Esophagus (tissue), 2 donors: ENCODE measurements around the gene DNAJC12. TPM values are rescaled to one million over a fixed set of nuclear protein-coding genes. Genes with fewer than 3 reads are reported as not detected.

Experiments used
- H3K27ac ChIP-seq, 2 donors: one replicate each; pipeline ENCODE4 v1.5.1; 2013; ENCODE audit warnings: low read depth in 2 of 2, mild to moderate bottlenecking in 2 of 2, inconsistent platforms in 1 of 2, low read length in 1 of 2, moderate library complexity in 1 of 2
- H3K27me3 ChIP-seq, 2 donors: one replicate each; pipeline ENCODE4 v1.6.1; 2013; ENCODE audit warnings: low read length in 2 of 2, control low read depth in 1 of 2, mild to moderate bottlenecking in 1 of 2; ENCODE audit not compliant: insufficient read depth in 2 of 2, control insufficient read depth in 1 of 2
- H3K36me3 ChIP-seq, 2 donors: one replicate each; pipeline ENCODE4 v1.6.1; 2013; ENCODE audit warnings: low read length in 1 of 2; ENCODE audit not compliant: control insufficient read depth in 2 of 2, insufficient read depth in 2 of 2
- H3K4me1 ChIP-seq, 2 donors: one replicate each; pipeline ENCODE4 v1.6.1; 2013; ENCODE audit warnings: low read length in 1 of 2; ENCODE audit not compliant: control insufficient read depth in 2 of 2, insufficient read depth in 2 of 2
- H3K4me3 ChIP-seq, 2 donors: one replicate each; pipeline ENCODE4 v1.5.1; 2013; ENCODE audit warnings: low read length in 2 of 2, mild to moderate bottlenecking in 2 of 2, low read depth in 1 of 2, moderate library complexity in 1 of 2
- H3K9me3 ChIP-seq, 2 donors: one replicate each; pipeline ENCODE4 v1.6.1; 2013; ENCODE audit warnings: mild to moderate bottlenecking in 2 of 2, low read depth in 1 of 2, low read length in 1 of 2, moderate library complexity in 1 of 2; ENCODE audit not compliant: control insufficient read depth in 2 of 2, insufficient read depth in 1 of 2
- WGBS, 2 donors: extraction: QIAGEN DNeasy Blood & Tissue Kit; methylation state at CpG; one replicate each; pipeline ENCODE4 v1.1.7; 2013; 5-methylcytosine and 5-hydroxymethylcytosine counted together
- polyA plus RNA-seq, 2 donors: library from polyadenylated mRNA; stranded (reverse); fragments of 200-250 nt; gene quantifications; one replicate each; pipeline ENCODE4 v1.2.3, GENCODE V29; 2013
- donor health status: healthy with polysubstance abuse.
- donor health status: Bipolar disorder and iron deficiency.

Gene DNAJC12
- polyA plus RNA-seq, 2 donors, result 0.59 to 0.75 TPM

DNA sequence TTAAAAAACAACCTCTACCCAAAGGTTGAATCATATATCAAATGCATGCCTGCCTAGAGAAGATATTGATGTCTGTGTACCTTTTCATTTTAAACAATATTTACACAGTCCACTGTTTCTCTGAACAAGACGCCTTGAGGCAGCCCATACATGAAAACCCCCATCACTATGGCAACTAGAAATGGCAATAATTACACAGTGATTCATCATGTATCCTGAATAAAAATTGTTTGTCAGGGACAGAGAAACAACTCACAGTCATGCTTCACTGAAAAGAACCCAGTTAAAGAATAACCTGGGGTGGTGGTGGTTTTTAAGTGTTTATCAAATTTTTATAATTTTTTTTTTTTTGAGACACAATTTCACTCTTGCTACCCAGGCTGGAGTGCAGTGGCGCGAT lies 19.7 kb downstream of the DNAJC12 start:
- Histone ChIP-seq H3K4me1 (peaks cover 0 to 2% of the 10 kb centered on the region in 2 donors), H3K36me3 (no peaks in the 10 kb centered on the region), H3K27me3 (no peaks in the 10 kb centered on the region), H3K9me3 (no peaks in the 10 kb centered on the region), H3K4me3 (no peak overlapping the region), H3K27ac (no peak overlapping the region)
- WGBS, 2 donors, result 47 to 64% methylated on average over 3 of the region's 3 CpGs

DNA sequence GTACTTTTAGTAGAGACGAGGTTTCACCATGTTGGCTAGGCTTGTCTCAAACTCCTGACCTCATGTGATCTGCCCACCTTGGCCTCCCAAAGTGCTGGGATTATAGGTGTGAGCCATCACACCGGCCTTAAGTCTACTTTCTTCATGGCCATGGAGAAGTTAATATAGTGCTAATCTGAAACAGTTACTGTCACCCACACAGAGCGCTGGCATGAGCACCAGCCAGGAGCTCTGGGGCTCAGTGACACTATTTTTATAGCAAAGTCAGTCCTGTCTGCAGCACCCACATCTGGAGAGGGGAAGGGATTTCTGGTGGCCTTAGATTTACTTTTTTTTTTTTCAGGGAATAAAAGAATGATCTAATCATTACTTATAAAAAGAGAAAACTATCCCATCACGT lies 21.3 kb downstream of the DNAJC12 start:
- WGBS, 2 donors, result 80 to 87% methylated on average over 4 of the region's 4 CpGs
- no peak overlapping the region for H3K27ac ChIP-seq
- H3K36me3 ChIP-seq, result no peaks in the 10 kb centered on the region
- peaks cover 0 to 2% of the 10 kb centered on the region in 2 donors for H3K4me1 ChIP-seq
- H3K9me3 ChIP-seq, result no peaks in the 10 kb centered on the region
- H3K4me3 ChIP-seq, result no peak overlapping the region
- H3K27me3 ChIP-seq, result no peaks in the 10 kb centered on the region

DNA sequence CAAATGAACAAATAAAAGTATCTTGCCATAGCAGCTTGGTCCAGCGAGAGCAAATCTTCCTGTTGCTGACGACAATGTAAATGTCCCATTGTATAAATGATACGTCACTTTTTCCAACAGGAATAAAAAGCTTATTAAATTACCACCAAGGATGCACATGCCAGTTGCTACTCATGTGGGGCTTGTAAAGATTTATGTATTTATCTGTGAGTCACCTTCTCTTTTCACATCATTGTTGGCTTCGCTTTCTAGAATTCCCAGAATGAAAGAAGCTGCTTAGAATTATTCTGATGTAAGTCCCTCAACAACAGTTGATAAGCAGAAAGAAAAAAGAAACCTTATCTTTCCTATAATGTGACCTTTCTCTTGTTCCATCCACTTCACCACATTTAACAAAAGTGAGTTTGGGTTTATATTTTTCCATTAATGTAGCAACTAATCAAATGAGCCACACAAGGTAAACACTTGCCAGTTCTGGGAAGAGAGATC lies 22.4 kb downstream of the DNAJC12 start:
- H3K4me1 ChIP-seq, result peaks cover 0 to 2% of the 10 kb centered on the region in 2 donors
- H3K4me3 ChIP-seq, result no peak overlapping the region
- no peaks in the 10 kb centered on the region for H3K27me3 ChIP-seq
- H3K9me3 ChIP-seq, result peaks cover 0 to 2% of the 10 kb centered on the region in 2 donors
- H3K27ac ChIP-seq, result no peak overlapping the region
- 37 to 61% methylated on average over 4 of the region's 4 CpGs for WGBS, 2 donors
- no peaks in the 10 kb centered on the region for H3K36me3 ChIP-seq

DNA sequence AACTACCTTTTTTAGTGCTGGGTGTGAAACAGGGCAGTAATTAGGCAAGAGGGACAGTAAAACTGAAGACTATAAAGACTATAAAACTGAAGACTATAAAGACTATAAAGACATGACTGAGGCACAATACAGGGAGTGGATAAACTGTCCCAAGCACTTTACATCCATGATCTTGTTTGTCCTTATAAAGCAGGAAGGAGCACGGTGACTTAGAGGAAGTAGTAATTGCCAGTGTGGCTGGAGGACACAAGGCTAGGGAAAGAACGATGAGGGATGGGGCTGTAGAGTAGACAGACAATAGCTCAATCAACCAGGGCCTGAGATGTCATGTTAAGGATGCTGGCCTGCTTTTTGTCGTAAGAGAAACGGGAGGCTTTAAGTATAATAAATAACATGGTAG lies 26.0 kb downstream of the DNAJC12 start:
- H3K4me3 ChIP-seq, result no peak overlapping the region
- no peaks in the 10 kb centered on the region for H3K27me3 ChIP-seq
- WGBS, 2 donors, result 82 to 87% methylated on average over 4 of the region's 4 CpGs
- no peaks in the 10 kb centered on the region for H3K36me3 ChIP-seq
- H3K27ac ChIP-seq, result no peak overlapping the region
- H3K4me1 ChIP-seq, result no peaks in the 10 kb centered on the region
- peaks cover 0 to 2% of the 10 kb centered on the region in 2 donors for H3K9me3 ChIP-seq

DNA sequence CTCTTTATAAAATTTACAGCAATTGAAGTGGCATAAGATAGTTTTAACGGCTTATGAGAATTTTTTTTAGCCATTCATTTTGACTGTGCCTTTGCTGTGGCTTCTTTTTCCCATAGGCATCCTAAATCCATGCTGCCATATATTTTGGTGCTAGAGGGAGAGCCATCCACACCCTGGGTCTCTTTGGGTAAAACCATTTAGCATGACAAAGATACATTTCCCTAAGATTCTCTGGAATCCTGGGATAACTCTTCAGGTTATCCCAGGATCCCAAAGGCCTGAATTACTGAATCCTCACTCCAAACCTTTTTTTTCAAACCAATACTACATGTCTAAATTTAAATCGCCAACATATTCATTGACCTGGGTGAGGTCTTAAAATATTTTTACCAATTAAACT lies 28.9 kb downstream of the DNAJC12 start:
- no peak overlapping the region for H3K27ac ChIP-seq
- H3K9me3 ChIP-seq, result peaks cover 0 to 2% of the 10 kb centered on the region in 2 donors
- H3K4me1 ChIP-seq, result no peaks in the 10 kb centered on the region
- no peak overlapping the region for H3K4me3 ChIP-seq
- 93 to 94% methylated on average over 2 of the region's 2 CpGs for whole genome bisulfite sequencing, 2 donors
- H3K36me3 ChIP-seq, result no peaks in the 10 kb centered on the region
- H3K27me3 ChIP-seq, result no peaks in the 10 kb centered on the region

DNA sequence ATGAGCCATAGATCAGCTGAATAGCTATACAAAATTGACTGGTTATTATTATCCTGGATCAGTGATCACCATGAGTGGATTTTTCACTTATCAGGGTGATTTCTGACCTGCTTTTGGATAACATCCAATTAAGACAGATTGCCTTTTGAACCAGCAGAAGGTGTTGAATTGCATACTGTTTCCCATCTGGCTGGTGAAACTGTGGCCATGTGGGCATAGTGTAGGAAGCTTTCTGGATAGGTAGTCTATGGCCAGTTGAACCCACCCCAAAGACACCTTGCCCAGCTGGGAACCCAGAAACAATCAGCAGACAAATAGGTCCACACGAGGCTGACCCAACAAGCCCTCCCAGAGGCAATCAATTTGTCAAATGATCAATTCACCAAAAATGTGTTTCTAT lies 29.3 kb downstream of the DNAJC12 start:
- no peaks in the 10 kb centered on the region for H3K4me1 ChIP-seq
- H3K9me3 ChIP-seq, result peaks cover 0 to 2% of the 10 kb centered on the region in 2 donors
- no peak overlapping the region for H3K4me3 ChIP-seq
- no peaks in the 10 kb centered on the region for H3K27me3 ChIP-seq
- 34 to 54% methylated on average over 1 of the region's 1 CpG for WGBS, 2 donors
- H3K36me3 ChIP-seq, result no peaks in the 10 kb centered on the region
- no peak overlapping the region for H3K27ac ChIP-seq

DNA sequence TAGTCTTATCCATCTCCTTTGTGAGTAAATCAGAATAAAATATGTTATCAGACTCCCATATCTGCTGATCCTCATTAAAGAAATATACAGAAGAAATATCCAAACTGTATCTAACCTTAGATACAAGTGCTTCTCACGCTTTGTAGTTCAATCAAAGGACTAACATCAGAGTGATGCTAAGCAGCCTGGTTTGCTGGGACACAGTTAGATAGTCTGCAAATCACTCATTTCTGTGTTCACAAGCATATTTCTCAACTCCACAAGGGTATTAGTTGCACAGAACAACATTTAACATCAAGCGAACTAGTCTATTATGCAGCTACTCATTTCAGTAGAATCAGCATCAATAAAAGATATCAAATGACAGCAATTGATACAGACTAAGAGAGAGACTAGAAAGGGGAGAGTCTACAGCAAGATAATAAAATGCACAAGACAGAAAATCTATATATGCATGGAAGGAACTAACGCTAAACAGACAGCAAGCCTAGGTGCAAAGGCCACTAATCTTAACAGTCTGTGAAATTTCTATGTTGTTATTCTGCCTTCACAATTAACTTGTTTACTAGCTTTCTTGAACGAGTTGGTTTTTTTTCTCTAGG lies 30.0 kb downstream of the DNAJC12 start:
- H3K27me3 ChIP-seq, result no peaks in the 10 kb centered on the region
- H3K4me3 ChIP-seq, result no peak overlapping the region
- no peak overlapping the region for H3K27ac ChIP-seq
- H3K36me3 ChIP-seq, result no peaks in the 10 kb centered on the region
- H3K9me3 ChIP-seq, result peaks cover 0 to 2% of the 10 kb centered on the region in 2 donors
- 69 to 78% methylated on average over 4 of the region's 4 CpGs for WGBS, 2 donors
- no peaks in the 10 kb centered on the region for H3K4me1 ChIP-seq

DNA sequence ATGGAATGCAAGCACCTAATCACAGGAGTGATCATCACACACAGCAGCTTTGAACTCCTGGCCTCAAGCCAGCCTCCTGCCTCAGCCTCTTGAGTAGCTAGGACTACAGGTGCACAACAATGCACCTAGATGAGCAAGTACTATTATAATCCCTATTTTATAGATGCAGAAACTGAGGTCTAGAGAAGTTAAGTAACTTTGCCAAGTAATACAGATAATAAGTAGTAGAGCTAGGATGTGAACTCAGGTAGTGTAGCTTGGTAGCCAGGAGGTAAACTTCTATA lies 33.7 kb downstream of the DNAJC12 start:
- H3K36me3 ChIP-seq, result no peaks in the 10 kb centered on the region

DNA sequence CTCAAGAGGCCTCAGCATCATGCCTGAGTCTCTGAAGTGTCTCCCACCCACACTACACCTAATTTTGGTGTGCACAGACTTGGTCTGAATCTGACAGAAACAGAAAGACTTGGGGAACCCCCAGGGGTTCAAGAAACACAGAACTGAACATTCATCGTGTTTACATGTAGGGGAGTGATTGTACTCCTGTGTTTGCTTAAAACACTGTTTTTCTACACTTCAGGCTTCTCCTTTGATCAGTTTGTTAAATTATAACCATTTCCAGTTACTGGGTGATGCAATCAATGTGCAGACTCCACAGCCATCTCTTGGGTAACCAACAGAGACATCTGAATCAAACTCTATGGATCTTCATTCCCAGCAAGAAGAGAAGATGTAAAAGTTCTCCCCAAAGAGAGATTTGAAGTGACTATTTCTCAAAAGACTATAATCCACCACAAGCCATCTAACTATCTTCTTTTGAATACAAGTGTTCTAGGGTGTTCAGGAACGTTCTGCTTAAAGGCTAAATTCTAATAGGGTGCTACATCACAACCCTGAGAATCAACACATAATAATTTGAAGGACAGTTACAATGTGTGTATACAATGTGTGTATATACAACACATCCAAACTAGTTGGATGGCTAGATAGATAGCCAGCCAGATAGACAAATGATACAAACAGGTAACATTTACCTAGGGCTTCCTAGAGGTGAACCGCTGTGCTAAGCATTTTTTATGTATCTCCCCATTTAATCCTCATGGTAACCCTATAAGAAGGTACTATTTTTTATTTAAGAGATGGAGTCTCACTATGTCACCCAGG lies 34.2 kb downstream of the DNAJC12 start:
- H3K9me3 ChIP-seq, result no peaks in the 10 kb centered on the region
- no peak overlapping the region for H3K27ac ChIP-seq
- H3K27me3 ChIP-seq, result no peaks in the 10 kb centered on the region
- H3K4me3 ChIP-seq, result no peak overlapping the region
- H3K4me1 ChIP-seq, result no peaks in the 10 kb centered on the region
- no peaks in the 10 kb centered on the region for H3K36me3 ChIP-seq
- 72 to 81% methylated on average over 3 of the region's 3 CpGs for WGBS, 2 donors

More for the DNA sequence above, 33.7 kb downstream of the DNAJC12 start:
- no peak overlapping the region for H3K27ac ChIP-seq
- no peak overlapping the region for H3K4me3 ChIP-seq
- H3K27me3 ChIP-seq, result no peaks in the 10 kb centered on the region
- H3K9me3 ChIP-seq, result no peaks in the 10 kb centered on the region
- no peaks in the 10 kb centered on the region for H3K4me1 ChIP-seq
